Activated gamma-delta T cell treated with Interleukin-2 at 50 U/mL for 16 hours (primary cell): ENCODE results near the gene CCDC57.
"Not testable (repeated sequence)": the region's sequence is repeated elsewhere in the genome, so short reads cannot be mapped to it uniquely, and the experiment has no call there.

Experiments
- DNase-seq: peaks from one replicate; pipeline ENCODE4 v3.0.0-alpha.2; 2020

CCDC57 gene

GRCh38 chr17:82199496-82199895, 13.1 kb downstream of the CCDC57 start:
- no peak for DNase-seq

GRCh38 chr17:82198092-82198491, 14.6 kb downstream of the CCDC57 start:
- no peak for DNase-seq

- no peak for DNase-seq
Observed at GRCh38 chr17:82195675-82196672, 16.7 kb downstream of the CCDC57 start.

- no peak for DNase-seq
Observed at GRCh38 chr17:82194765-82195164, 17.9 kb downstream of the CCDC57 start.

DNA sequence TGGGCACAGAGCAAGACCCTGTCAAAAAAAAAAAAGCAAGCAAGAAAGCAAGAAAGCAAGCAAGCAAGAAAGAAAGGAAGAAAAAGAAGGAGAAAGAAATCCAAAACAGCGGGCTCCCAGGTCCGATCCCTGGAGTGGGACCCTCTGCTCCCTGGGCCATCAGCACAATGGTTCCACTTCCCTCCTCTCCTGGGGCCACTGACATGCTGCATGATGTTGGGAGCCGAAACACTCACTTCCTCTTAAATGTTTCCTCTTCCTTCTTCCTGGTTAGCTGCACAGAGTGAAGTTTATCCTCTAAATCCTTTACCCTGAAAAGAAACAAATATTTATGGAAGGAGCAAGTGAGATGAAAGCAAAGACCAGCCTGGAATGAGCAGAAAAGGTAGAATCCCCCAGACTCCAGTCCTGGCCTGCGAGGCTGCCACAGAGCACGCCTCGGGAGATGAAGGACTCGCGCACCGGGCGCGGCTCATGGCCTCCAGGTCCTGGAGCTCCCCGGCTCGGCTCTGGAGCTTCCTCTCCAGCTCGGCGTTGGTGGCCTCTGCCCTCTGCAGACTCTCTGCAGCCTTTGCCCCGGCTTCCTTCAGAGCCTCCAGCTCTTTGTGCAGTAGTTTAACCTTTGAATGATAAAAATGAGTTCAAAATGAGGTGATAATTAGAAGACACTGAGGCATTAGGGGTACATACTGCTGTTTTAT, 19.0 kb downstream of the CCDC57 start:
- no peak for DNase-seq

- not testable (repeated sequence) for DNase-seq
Observed at GRCh38 chr17:82193050-82193449, 19.6 kb downstream of the CCDC57 start.

GRCh38 chr17:82188001-82188961, 24.4 kb downstream of the CCDC57 start:
- DNase-seq = no peak

GRCh38 chr17:82187500-82187899, 25.1 kb downstream of the CCDC57 start:
- no peak for DNase-seq

DNA sequence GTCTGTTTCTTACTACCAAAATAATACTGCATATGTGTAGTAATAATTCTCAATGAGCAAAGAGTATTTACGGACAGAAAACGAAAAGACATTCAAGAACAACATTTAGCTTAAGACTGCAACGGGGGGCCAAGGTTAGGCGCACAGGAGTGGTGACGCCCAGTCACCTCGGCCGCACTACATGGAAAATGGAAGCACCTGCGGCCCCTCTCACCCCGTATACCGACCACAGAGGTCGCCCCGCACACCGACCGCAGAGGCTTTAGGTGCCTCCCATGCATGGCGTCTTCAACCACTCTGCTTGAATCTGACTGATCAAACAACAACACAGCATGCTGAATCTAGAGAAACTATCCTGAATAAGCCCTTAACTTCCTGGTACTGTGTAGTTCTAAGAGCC, 26.4 kb downstream of the CCDC57 start:
- no peak for DNase-seq

DNA sequence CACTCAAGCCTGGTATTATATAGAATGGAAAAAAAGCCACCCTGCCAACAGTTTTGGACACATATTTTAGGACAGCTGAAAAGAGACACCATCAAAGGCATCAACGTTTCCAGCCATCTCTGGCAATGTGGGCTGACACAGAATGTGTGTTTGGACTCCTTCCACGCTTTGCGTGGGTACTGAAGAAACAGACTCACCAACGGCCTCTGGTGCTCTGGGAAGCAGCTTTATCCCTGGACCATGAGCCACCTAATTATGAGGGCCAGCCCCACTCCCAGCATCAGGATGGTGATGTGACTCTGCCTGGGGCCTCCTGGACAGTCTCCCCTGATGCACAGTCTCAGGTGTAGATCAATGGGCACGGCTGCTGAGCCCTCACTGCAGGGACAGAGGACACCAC, 27.9 kb downstream of the CCDC57 start:
- DNase-seq = no peak

GRCh38 chr17:82180776-82181528, 31.7 kb downstream of the CCDC57 start:
- no peak for DNase-seq

DNA sequence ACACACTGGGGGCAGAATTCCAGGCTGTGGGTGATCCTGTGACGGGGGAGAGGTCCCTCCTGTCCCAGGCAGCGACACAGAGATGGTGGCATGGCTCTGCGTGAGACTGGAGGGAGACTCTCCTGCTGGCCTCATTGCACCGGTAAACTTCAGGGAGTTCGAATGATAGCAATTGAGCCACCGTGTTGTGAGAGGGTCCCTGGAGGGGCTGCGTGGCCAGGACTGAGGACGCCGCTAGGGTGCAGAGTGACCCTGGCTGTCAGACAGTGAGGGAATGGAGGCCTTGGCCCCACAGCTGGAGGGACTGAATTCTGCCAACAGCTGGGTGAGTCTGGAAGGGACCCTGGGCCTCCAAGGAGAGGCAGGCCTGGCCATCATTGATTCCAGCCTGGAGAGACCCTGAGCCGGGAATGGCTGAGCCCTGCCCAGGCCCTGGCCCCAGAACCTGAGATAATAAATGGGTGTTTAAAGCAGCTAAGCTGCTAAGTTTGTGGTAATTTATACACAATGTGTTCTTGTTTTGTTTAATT, 32.6 kb downstream of the CCDC57 start:
- no peak for DNase-seq

- no peak for DNase-seq
Observed at GRCh38 chr17:82179412-82179811, 33.2 kb downstream of the CCDC57 start.

DNA sequence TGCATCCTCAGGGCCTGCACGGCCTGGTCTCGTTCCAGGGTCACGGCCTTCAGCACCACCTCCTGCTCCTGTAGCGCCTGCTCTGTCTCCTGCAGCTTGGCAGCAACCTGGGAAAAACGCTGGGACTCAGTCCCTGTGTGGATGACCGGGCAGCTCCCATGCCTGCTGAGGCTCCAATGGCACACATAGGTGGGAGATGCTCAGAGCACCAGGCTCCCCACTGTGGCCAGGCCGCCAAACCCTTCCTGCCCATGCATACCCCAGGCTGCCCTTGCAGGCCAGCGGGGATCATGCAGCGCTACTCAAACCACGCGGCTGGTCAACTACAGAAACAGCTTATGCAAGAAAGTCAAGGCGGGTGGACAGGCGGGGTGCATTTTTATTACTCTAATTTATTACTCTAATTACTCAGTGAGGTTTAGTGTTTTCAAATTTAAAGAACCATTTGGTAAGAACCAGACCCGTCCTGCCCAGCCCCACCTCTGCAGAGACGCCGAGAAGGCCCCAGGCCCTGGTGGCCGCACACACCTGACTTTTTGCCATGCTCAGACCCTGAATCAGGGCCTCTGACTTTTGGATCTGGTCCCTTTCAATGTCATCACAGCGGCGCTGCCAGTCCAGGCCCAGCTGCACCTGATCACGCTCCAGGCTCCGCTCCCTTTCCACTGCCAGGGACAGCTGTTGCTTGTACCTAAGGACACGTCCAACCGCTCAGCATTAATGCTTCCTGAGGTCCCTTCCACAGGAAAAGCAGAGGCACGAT, 34.0 kb downstream of the CCDC57 start:
- DNase-seq = no peak

DNA sequence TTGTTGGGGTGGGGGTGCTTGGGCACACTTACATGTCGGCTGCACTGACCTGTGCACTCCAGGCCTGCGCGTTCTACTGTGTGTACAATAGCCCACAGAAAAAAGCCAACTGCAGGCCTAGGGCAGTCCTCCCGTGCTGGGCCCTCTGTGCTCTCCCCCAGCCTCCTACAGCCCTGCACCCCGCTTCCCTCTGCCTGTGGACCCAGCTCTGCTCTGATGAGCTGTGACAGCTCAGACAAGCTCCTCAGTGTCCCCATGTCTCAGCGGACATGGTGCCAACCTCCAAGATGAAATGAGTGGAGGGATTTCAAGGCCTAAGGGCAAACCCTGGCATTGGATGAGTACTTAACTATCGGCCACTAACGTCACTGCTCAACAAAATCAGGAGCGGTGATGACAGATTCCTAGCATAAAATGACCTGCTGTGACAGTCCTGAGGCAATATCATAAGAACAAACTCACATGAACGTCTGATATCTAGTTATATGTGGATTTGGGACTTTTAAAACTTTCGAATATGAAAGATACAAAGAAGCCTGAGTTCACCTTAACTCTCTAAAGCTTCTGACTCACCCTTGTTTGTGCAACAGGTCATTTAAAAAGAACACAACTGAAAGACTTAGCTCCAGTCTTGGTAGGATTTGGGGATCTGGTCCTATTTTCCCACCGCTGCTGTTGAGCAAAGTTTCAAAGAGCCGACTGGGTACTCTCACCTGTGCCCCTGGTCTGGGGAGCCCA, 34.7 kb downstream of the CCDC57 start:
- no peak for DNase-seq

GRCh38 chr17:82177276-82177675, 35.4 kb downstream of the CCDC57 start:
- no peak for DNase-seq

- DNase-seq = no peak
Observed at GRCh38 chr17:82175951-82176350, 36.7 kb downstream of the CCDC57 start.

- no peak for DNase-seq
Observed at GRCh38 chr17:82175201-82175600, 37.4 kb downstream of the CCDC57 start.

DNA sequence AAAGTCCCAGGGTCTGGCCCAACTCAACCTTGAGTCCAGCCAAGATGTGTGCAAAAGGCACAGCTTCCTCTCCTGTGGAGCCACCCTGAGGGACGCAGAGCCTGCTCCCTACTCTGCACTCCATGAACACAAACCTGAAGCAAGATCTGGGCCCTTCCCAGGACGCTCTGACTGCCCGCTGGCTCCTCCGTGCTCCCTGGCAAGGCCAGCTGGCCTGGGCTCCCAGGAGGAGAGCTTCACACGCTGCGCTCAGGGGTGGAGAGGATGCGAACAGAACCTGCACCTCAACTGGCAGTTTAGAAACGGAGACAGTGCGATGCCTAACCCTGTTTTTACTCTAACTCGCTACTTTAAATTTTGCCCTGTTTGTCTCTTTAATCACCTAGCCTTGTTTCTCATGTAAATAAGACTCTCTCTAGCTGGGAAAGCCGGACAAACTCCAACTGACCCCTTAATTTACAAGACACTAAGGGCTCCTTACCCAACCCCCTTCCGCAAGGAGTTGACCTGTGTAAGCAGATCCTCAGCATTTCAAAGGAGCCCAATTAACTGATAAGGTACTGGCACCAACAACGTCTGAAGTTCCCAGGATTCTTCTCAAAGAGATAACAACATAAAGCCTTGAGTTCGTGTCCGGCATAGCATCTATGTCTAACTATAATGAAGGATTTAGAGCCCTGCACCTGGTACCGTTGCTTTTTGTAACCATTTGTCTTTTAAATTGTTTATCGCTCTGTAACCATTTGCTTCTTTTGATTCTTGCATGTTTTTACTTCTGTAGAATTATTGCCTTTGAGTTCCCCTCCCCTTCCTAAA, 38.4 kb downstream of the CCDC57 start:
- DNase-seq = not testable (repeated sequence)
